ENCODE data around the gene APOD. TPM values are rescaled to one million over a fixed set of nuclear protein-coding genes. Genes with fewer than 3 reads are reported as not detected.

Gene APOD
- total RNA-seq, 1 experiment from 2014 or later: not detected

GRCh38 chr3:195578565-195578964 is 5.2 kb downstream of the APOD start:
- ChIA-PET CTCF (no interaction called here), POLR2A (ENCODE audit: low non-redundant PET) (no interaction called here)
- Histone ChIP-seq H3K36me3 (ENCODE audit: insufficient read depth, low read length, poor library complexity, severe bottlenecking) (no peaks in the 10 kb centered on the region), H3K27me3 (replicated peaks; ENCODE audit: insufficient read depth, low read depth, low read length, poor library complexity) (no peaks in the 10 kb centered on the region), H3K4me3 (ENCODE audit: low read depth, low read length, poor library complexity, severe bottlenecking) (no peak overlapping the region), H3K4me1 (ENCODE audit: insufficient read depth, low read length, poor library complexity, severe bottlenecking) (peaks cover under 1% of the 10 kb centered on the region), H3K27ac (ENCODE audit: low read depth, low read length, poor library complexity, severe bottlenecking) (no peak overlapping the region), H3K9me3 (ENCODE audit: low read depth, low read length, poor library complexity, severe bottlenecking) (no peaks in the 10 kb centered on the region)
- DNase-seq (ENCODE audit: low spot score): no peak
- TF ChIP-seq EZH2 (IDR thresholded peaks at IDR 0.05; ENCODE audit: borderline replicate concordance, low read depth, low read length, poor library complexity, severe bottlenecking): no peak
- TF ChIP-seq, protein P1, sequence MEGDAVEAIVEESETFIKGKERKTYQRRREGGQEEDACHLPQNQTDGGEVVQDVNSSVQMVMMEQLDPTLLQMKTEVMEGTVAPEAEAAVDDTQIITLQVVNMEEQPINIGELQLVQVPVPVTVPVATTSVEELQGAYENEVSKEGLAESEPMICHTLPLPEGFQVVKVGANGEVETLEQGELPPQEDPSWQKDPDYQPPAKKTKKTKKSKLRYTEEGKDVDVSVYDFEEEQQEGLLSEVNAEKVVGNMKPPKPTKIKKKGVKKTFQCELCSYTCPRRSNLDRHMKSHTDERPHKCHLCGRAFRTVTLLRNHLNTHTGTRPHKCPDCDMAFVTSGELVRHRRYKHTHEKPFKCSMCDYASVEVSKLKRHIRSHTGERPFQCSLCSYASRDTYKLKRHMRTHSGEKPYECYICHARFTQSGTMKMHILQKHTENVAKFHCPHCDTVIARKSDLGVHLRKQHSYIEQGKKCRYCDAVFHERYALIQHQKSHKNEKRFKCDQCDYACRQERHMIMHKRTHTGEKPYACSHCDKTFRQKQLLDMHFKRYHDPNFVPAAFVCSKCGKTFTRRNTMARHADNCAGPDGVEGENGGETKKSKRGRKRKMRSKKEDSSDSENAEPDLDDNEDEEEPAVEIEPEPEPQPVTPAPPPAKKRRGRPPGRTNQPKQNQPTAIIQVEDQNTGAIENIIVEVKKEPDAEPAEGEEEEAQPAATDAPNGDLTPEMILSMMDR (conservative IDR thresholded peaks at IDR 0.05; ENCODE audit: low read depth, low read length): no peak
- no TSS peak for BruUV-seq (replicated peaks)
- intact Hi-C loops (cut with micrococcal nuclease; ENCODE audit: unreplicated experiment): no loop called here

- no peaks in the 10 kb centered on the region for H3K36me3 ChIP-seq (ENCODE audit: insufficient read depth, low read length, poor library complexity, severe bottlenecking)
- no peak overlapping the region for H3K4me3 ChIP-seq (ENCODE audit: low read depth, low read length, poor library complexity, severe bottlenecking)
- no peak overlapping the region for H3K27ac ChIP-seq (ENCODE audit: low read depth, low read length, poor library complexity, severe bottlenecking)
- H3K9me3 ChIP-seq (ENCODE audit: low read depth, low read length, poor library complexity, severe bottlenecking): no peaks in the 10 kb centered on the region
- BruUV-seq (replicated peaks): no TSS peak
- H3K27me3 ChIP-seq (replicated peaks; ENCODE audit: insufficient read depth, low read depth, low read length, poor library complexity): no peaks in the 10 kb centered on the region
- no peak for DNase-seq (ENCODE audit: low spot score)
- POLR2A ChIA-PET (ENCODE audit: low non-redundant PET): no interaction called here
- intact Hi-C loops (cut with micrococcal nuclease; ENCODE audit: unreplicated experiment): no loop called here
- no peaks in the 10 kb centered on the region for H3K4me1 ChIP-seq (ENCODE audit: insufficient read depth, low read length, poor library complexity, severe bottlenecking)
- CTCF ChIA-PET: no interaction called here
- no peak for TF ChIP-seq EZH2 (IDR thresholded peaks at IDR 0.05; ENCODE audit: borderline replicate concordance, low read depth, low read length, poor library complexity, severe bottlenecking)
- TF ChIP-seq, protein P1 (conservative IDR thresholded peaks at IDR 0.05; ENCODE audit: low read depth, low read length): no peak
Observed at GRCh38 chr3:195577645-195578177, 6.0 kb downstream of the APOD start.

- POLR2A ChIA-PET (ENCODE audit: low non-redundant PET): no interaction called here
Observed at GRCh38 chr3:195574497-195575304, 9.0 kb downstream of the APOD start.

More at GRCh38 chr3:195574497-195575304, 9.0 kb downstream of the APOD start:
- CTCF ChIA-PET: no interaction called here
- Histone ChIP-seq H3K27me3 (replicated peaks; ENCODE audit: insufficient read depth, low read depth, low read length, poor library complexity) (no peaks in the 10 kb centered on the region), H3K27ac (ENCODE audit: low read depth, low read length, poor library complexity, severe bottlenecking) (no peak overlapping the region), H3K4me3 (ENCODE audit: low read depth, low read length, poor library complexity, severe bottlenecking) (no peak overlapping the region), H3K36me3 (ENCODE audit: insufficient read depth, low read length, poor library complexity, severe bottlenecking) (no peaks in the 10 kb centered on the region), H3K9me3 (ENCODE audit: low read depth, low read length, poor library complexity, severe bottlenecking) (no peaks in the 10 kb centered on the region), H3K4me1 (ENCODE audit: insufficient read depth, low read length, poor library complexity, severe bottlenecking) (no peaks in the 10 kb centered on the region)
- DNase-seq (ENCODE audit: low spot score): no peak
- TF ChIP-seq, protein P1 (conservative IDR thresholded peaks at IDR 0.05; ENCODE audit: low read depth, low read length): no peak
- no peak for TF ChIP-seq EZH2 (IDR thresholded peaks at IDR 0.05; ENCODE audit: borderline replicate concordance, low read depth, low read length, poor library complexity, severe bottlenecking)
- intact Hi-C loops (cut with micrococcal nuclease; ENCODE audit: unreplicated experiment): no loop called here
- BruUV-seq (replicated peaks): no TSS peak

All from A673 (cell line).